HG03571 (cell line): Measurements from ENCODE around the gene CSRP1.
"Not testable (repeated sequence)": the region's sequence is repeated elsewhere in the genome, so short reads cannot be mapped to it uniquely, and the experiment has no call there.

Experiments
- ATAC-seq: cut with Tn5 transposase; IDR thresholded peaks from one replicate; pipeline ENCODE4 v1.9.1; 2021; ENCODE audit not compliant: unreplicated experiment

Gene CSRP1

DNA sequence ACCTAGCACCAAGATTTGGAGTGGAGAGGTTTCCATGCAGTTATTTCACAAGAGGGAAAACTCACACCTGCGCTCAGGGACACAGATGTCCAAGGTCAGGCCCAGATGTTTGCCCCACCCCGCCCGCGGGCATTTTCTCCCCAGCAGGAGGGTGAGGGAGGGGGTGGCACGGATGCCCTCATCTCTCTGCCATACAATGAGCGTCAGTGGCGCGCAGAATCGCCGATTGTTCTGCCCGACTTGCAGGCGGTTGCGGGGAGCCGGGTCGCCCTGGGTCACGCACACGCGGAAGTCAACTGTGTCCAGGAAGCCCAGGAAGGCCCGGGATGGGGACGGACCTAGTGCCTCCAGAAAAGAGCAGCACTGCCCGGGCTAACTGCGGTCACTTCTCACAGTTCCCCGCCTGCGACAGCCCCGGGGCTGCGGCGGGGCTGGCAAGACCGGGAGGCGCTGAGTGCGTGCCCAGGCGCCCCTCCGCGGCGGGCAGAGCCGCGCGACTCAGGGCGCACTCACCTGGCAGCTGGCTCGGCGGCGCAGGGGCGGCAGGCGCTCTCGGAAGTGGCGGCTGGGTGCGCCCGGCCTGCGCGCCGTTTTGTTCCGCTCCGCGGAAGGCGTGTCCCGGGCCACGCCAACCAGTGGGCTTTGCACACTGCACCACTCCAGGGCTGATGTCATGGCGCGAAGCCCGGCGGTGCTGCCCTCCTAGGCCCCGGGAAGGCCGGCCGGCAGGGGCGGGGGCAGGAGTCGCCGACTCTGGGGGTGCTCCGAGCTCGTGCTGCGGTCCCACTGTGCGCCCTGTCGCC is at the start of gene CSRP1:
CSRP1 (minus strand) TSS at position 567 of the 803 bp plus-strand sequence. CDS start 10,820 bp downstream, outside the sequence.
- peak; percentile 90 for ATAC-seq

DNA sequence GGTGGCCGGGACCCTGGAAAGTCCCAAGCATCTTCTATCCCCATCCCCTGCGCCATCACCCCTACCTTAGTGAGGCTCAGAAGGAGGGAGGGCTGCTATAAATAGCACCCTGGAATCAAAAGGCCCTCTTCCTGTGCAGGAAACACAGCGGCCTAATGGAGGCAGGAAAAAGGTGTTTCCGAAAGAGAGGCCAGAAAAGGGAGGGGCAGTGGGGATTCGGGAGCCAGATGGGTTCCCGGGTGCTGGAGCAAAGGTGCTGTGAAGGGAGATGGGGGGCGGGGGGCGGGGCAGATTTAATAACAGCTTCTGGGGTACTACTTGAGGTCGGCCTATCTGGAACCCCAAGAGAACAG is 48.6 kb upstream of the CSRP1 start:
- ATAC-seq, result no peak

DNA sequence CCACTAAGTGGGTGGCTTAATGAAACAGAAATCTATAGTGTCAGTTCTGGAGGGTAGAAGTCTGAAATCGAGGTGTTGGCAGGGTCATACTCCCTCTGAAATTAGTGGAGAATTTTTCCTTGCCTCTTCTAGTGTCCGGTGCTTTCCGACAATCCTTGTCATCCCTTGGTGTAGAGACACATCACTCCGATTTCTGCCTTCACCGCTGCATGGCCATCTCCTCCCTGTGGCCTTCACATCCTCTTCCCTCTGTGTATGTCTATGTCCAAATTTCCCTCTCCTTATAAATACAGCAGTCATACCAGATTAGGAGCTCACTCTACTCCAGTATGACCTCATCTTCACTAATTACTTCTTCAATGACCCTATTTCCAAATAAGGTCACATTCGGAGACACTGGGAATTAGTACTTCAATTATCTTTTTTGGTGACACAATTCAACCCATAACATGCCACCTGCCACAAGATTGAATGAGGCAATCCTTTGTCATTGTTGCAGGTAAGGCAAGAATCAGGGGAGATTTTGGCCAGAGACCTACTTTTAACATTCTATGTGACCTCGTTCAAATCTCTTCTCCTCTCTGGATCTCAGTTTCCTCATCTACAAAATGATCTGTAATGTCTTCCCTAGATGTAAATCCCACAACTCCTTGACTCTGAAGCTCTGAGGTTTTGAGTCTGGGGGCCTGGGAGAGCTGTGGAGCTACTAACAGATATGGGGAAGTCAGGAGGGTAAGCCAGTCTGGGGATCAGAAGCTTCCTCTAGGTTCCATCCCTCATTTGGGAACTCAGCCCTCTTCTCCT is 48.1 kb upstream of the CSRP1 start:
- ATAC-seq, result no peak

DNA sequence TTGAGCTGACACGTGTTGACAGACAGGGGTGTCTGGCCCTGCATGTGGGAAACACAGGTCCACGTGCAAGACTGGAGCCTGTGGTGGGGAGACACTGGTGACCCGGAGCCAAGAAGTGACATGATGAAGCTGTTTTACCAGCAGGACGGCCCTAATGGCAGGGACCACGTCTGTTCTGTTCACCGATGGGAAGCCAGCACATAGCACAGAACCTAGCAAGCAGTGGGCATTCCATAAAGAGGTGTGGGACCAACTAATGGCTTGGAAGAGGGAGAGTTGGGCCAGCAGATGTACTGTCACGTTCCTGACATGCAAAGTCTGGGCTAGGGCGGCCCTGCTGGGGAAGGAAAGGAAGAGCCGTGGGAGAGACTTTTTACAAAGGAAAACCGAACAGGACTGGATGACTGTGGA is 47.3 kb upstream of the CSRP1 start:
- no peak for ATAC-seq

DNA sequence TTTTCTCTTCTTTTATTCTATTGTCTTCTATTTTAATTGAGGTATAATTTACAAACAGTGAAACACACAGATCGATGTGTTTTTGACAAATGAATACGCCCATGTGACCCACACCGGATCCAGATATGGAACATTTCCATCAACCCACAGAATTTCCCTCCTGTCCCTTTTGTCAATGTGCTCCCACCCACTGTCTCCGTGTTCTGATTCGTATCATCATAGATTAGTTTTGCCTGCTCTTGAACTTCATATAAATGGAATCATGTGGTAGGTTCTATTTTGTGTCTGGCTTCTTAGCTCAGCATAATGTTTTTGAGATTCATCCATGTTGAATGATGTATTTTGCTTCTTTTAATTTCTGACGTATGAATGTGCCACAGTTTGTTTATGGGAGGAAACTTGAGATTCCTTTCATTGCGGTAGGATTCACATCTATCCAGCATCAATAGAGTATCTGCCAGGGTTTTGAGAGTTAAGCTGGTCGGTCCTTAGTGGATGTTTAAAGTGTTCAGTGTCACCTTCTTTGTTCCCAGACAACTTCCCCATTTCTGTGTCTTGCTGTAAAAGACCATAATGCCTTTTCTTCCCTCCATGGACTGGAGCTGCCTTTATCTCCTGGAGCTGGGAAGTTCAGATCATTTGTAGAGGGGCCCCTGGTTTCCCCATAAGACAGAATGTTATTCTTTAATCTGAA is 46.7 kb upstream of the CSRP1 start:
- ATAC-seq, result no peak

DNA sequence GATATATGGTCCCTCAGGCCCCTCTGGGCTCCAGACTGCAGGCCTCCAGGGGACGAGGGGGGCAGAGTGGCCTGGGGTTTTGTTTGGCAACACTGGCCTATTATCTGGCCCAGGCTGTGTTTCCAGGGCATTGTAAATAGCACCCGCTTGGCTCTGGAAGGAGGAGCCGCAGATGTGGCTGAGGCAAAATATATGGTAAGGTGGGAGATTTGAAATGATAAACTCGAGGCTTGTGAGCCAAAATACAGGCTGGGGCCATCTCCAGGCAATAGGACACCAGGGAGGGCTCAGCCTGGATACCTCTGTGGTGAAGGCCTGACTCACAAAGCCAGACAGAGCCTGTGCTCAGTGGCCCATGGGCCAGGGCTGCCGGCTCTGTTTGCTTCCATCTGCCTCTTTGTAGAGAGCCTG is 46.0 kb upstream of the CSRP1 start:
- ATAC-seq, result no peak

DNA sequence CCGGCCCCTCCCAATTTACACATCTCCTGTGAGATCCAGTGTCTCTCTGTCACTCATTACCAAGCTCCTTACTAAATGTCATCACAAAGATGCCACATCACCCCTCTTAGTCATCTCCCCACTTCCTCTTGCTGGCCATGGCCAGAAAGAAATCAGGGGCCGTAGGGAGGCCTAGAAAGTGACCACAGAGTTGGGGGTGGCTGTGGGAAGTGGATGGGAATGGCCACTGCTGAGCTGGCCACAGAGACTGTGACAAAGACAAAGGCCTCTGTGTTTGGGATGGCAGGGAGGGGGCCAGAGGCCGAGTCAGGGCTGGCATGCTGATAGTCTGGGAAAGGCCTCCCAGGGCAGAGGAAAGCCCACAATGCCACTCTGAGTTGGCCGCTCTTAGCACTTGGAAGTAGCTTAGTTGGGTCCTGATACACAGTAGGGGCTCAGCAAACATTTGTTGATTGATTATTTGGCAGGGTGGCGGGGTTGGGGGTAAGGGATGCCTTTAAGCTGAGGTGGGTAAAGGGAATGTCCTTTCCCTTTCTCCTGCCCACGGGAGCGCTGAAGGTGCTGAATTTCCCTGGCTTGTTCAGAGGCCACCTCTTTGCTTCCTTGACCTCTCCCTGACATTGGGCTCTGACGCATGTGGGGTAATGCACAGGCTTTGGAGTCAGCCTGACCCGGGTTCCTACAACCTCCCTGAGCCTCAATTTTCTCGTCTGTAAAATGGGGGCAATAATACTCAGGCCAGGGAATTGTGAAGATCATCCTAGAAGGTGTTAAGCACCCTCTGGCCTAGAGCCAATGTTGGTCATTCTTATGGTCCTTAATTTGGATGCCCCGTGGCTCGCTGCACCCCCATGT is 45.2 kb upstream of the CSRP1 start:
- no peak for ATAC-seq

DNA sequence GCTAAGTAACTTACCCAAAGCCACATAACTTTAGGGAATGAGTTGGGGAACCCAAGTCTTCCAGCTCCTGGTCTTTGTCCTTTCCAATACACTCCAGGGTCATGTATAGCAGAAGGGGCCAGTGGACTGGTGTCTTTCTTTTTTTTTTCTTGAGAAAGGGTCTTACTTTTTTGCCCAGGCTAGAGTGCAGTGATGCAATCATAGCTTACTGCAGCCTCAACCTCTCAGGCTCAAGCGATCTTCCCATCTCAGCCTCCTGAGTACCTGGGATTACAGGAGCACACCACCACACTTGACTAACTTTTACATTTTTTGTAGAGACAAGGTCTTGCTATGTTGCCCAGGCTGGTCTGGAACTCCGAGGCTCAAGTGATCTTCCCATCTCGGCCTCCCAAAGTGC is 44.2 kb upstream of the CSRP1 start:
- no peak for ATAC-seq

DNA sequence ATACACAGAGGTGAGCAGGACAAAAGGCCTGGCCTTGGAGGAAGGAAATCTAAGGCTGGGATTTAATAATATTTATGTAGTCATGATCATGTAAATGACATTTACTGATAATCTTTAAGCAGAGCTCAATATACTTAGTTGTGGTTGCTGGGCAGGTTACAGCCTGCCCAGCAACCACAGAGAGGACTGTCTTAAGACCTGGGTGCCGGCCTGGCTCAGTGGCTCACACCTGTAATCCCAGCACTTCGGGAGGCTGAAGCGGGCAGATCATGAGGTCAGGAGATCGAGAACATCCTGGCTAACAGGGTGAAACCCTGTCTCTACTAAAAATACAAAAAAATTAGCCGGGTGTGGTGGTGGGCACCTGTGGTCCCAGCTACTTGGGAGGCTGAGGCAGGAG is 42.6 kb upstream of the CSRP1 start:
- not testable (repeated sequence) for ATAC-seq

DNA sequence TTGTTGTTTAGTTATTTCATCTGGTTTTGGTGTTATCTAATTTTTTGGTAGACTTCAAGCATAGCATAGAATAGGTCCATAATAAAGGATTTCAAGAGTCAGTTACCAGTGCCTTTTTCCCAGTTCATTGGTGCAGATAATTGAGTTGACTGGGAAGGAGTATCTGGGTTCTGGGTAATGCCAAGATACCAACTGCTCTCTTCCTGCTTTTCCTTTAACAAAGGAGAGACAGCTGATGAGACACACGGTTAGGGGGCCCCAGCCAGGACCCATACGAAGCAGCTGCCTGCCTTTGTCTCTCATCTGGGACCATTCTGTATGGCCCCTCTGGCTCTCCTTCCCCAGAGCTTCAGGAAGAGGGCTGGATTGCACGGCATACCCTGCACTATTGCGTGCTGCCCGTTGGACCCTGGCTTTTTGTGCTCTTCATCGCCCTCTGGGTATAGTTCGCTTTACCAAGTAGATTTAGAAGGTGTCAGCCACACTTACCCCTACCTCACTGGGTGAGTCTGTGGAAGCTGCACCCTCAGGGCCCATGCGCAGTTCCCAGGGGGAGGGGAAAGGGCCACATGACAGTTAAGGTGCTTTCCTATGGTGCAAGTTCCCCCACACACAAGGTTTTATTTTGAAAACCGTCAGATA is 39.0 kb upstream of the CSRP1 start:
- no peak for ATAC-seq

DNA sequence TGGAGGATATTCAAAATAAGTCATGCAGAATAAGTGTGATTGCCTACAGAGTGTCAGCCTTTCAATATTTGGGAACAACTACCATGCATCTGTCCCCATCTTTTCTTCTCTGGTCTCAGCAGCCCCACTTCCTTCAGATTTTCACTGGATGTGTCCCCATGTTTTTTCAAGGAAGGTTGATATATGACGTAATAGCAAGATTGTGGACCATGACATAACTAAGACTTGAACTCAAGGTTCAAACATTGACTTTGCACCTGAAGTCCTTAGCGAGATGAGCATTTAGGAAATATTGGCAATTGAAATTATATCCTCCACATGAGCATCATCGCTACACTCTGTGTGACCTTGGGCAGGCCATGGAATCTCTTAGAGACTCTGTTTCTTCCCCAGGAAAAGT is 37.8 kb upstream of the CSRP1 start:
- ATAC-seq, result no peak

DNA sequence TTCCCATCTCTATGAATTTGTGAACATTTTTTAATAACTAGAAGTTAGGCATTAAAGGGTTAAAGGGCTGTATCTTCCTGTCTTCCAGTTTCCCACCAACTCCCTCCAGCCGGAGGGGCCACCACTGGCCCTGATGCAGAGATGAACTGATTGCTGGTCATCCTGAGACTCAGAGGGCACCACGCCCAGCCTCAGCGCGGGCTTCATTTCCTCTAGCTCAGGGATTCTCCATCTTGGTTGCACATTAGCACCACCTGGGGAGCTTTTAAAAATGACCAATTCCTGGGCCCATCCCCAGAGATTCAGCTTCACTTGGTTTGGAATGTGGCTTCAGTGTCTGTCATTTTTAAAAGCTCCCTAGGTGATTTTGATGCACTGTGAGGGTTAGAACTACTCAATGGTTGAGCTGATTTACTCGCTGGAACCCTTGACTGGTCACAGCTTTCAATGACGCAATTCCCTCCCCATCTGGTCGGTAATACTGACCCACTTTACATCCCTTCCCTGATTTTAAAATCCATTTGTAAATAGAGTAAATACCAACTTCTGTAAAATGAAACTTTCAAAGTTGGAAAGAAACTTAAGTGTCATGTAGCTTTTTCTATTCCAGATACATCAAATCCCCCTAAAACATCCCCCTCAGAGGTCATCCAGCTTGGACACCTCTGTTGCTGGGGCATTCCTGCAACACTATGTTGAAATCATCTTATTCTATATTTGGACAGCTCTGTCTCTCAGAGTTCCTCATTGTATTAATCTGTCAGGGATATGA is 37.1 kb upstream of the CSRP1 start:
- ATAC-seq, result no peak

DNA sequence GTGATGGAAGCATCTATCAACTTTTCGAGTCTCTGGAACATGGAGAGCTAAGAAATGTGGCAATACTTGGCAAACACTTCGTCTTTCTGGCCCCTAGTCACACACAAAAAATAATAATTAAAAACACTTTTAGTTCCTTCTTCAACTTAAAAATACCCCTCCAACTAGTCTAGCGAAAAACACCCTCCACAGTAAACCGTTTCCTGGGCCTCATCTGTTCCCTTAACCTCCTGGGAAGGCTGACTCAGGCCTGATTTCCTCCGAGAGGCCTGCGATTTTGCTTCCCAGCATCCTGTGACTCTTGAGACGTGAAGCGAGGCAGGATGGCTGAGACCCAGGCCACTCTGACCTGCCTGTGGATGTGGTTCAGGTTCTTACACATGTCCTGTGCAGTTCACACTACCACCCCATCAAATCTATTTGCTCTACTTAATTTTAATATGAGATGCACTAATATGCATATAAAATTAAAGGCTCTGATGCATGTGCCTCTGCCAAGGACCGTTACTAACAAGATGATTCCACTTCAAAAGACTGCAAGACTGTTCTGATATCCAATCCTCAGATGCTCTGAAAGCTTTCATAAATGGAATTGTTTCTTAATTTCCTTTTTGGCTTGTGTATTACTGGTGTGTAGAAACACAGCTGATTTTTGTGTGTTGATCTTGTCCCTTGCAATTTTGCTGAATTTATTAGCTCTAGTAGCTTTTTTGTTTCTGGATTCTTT is 35.5 kb upstream of the CSRP1 start:
- ATAC-seq, result no peak

DNA sequence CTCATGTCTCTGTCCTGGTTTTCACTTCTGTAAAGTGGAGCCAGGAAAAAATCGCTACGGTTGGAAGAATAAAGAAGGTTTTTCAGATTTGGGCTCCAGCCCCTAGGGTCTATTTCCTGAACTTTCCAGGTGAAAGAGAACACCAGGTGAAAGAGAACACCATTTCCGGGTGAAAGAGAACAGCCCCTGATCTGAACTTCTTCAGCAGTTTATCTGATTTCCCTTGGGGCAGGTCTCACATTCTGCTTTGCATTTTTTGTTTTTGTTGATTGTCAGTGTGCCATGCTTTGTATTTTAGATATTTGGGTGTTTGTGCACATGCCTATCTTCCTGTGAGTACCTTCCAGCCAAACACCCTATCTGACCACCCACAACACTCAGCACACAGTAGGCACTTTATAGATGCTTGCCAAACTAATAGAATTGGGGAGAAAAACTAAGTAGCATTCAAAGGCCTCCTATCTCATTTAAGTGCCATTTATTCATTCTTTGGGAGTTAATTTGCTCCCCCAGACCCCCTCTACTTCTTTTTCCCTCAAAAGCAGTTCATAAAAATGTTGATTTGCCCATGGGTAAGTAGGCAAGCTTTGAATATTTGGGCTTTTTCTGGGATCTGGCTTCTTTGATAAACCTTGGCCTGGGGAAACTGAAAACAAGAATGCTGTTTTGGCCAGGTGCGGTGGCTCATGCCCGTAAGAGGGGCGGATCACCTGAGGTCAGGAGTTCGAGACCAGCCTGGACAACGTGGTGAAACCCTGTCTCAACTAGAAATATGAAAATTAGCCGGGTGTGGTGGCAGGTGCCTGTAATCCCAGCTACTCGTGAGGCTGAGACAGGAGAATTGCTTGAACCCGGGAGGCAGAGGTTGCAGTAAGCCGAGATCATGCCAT is 34.2 kb upstream of the CSRP1 start:
- no peak for ATAC-seq

DNA sequence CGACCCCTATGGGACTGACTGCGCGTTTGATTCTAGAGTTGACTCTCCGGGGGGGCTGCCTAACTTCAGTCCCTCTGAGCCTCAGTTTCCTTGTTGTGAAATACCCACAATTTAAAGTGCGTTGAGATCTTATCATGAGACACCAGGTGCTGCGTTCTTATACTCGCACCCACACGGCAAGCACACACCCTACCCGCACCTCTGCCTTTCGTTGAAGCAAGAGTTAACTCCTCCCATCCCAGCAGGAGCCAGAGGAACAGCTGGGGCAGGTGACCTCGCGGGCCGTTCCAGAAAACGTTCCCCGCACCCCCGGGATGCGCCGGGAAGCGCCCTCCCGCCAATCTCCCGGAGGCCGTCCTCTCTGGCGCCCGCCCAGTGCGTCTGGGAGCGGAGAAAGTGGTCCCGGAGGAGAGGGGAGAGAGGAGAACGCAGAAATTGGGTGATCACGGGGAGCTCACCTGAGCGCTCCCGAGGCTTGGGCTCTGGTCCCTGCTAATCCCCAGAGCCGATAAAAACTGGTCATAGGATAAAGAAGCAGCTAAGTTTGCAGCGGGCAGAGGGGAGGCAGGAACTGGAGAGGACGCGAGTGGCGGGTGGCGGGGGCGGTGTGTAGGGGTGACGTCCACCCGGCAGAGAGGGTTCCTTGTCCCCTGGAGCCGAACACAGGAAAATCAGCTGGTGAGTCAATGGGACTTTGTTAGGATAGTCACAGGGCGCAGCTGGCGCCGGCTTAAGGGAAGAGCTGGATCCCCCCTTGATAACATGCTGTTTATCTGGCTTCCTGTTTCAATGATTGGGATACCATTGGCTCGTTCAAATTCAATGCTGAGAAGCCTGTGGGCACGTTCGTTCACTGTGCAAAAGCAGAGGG is 32.9 kb upstream of the CSRP1 start:
- no peak for ATAC-seq

DNA sequence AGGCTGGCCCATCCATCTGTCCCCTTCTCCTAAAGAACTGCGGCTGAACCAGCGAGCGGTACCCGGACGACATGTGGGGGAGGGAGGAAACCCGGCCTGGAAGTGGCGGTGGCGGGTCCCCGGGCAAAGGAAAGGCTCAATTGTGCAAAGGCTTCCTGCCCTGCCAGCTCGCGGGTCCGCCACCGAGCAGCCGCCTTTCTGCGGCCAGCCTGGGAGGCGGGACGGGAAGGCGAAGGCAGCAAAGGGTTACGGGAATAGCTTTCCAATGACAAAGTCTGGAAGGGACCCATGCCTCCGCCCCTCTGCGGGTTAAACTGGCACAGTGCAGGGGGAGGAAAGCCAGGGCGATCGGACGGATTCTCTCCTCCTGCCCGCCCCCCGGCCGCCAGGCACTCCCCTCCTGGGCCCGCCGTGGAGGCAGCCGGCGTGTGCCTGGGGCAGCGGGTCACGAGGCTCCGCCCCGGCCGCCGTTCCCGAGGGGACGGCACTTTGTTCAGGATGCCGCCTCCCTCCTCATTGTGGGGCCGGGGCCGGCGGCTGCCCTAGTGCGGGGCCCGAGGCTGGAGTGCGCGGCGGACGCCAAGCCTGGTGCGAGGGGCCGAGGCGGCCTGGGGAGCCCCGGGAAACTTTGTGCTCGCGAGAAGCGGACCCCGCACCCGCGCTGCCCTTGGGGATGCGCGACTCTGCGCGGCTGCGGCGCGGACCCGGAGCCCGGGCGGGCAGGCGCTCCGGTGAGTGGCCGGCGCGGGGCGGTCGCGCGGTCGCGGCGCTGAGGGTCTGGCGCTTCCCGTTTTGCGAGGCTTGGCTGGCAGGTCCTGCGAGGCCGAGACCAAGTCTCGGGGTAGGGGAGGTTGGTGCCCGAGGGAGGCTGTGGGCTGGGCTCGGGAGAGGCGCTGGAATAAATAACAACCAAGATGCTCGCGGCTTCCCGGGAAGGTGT is 32.0 kb upstream of the CSRP1 start, which contains the start of gene NAV1:
NAV1 (plus strand) TSS at position 516 of the 940 bp plus-strand sequence. CDS start 83,758 bp downstream, outside the sequence.
- ATAC-seq, result no peak
